COR-L47 (cell line): ENCODE data around the gene IFFO2.

Experiments used
- DNase-seq: peaks from one replicate; lab custom pipeline; 2025; lab: John Stamatoyannopoulos, UW

IFFO2 gene

DNA sequence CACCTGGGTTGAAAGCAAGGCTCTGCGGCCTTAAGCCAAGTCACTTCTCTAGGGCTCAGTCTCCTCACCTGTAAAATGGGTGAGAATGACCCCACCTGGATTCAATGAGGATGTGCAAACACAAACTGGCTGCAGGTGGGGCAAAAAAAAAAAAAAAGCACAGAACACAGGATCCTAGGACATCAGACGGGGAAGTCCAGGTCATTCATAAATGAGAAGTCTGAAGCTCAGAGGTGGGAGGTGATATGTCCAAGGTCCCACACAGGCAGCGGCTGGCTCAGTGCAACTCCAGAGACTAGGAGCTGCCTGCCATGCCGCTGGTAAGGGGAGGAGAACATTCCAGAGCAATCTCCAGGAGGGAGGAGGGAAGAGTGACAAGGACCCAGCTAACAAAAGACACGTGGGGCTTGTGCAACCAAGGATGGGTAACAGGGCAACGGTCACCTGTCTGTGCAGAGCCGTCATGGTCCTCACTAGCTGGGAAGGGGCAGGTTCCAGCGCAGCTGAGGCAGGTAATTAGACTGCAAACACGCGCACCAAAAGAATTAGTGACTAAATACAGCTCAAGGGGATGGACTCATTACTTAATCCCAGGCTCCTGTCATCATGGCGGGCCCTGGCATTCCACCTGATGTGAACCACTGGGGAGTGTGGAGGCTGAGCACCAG lies 19.5 kb downstream of the IFFO2 start:
- DNase-seq = no peak

DNA sequence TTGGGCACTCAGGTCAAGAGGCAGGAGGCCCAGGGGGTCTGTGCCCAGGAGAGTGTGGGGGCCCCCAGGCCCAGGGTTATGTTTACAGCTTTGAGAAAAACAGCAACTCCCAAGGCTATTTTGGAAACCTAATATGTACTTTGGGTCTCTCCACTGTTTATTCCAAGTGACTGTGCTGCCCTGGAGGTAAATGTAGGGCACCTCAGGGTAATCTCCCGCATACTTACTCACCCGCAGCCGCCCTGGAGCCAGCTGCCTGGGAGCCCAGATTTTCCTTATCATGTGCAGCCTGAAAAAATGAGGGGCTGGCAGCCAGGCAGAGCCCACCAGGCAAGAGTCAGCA lies 20.0 kb downstream of the IFFO2 start:
- DNase-seq = no peak

DNA sequence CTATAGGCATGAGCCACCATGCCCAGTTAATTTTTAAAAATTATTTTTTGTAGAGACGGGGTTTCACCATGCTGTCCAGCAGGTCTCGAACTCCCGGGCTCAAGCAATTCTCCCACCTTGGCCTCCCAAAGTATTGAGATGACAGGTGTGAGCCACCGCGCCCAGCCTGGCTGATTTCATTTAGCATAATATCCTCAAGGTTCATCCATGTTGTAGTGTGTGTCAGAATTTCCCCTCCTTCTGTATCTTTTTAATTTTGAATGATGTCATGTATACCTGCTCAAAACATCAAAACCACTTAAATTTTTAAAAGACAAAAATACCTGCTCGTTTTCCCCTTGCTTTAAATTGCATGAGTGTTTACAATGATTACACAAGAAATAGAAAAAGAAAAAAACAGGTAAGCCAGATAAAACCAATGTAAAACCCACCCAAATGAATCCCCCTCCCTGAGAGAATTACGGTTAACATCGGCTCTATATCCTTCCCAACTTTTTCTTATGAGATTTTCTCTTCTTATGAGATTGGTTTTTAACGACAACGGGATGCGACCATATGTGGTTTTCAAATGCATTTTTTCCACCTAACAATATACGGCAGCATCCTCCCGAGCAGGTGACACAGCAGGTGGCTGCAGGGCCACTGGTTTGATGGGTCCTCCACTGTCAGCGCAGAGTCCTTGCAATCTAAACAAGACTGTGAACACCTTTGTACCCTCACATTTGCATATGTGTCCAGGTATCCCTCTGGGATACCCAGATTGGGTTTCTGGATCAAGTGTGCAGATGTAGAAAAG lies 22.1 kb downstream of the IFFO2 start:
- DNase-seq = no peak

DNA sequence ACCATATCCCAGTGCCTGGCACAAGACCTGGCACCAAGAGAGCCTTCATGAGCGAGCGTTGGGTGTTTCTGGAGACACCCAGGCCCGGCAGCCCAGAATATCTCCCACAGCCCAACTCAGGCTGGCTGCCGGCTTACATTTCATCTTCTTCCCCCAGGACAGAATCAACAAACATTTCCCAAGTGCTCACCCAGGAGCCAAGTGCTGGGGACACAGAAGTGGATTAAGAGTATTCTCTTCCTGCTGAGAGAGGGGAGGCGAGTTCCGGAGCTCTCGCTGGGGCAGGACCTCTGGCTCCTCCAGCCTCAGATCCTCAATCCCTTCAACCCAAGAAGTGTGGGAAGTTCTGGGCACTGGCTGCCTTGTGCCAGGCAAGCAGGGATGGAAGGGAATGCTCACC lies 23.6 kb downstream of the IFFO2 start:
- DNase-seq = no peak

DNA sequence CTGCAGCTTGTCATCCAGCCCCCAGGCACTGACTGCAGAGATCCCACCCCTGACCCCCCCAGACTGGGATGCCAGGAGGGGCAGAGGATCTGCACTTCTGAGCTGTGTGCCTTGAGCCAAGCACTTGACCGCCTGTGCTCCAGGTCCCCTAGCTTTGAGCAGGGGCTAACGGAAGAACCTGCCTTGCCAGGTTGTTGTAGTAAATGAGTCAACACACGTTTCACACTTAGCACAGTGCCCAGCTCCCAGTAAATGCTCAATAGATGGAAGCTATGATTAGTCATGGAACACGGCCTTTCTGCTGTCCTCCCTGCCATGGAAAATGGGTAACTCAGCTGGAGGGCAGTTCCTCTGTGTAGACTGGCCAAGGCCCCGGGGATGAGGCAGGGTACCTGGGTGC lies 24.1 kb downstream of the IFFO2 start:
- no peak for DNase-seq

DNA sequence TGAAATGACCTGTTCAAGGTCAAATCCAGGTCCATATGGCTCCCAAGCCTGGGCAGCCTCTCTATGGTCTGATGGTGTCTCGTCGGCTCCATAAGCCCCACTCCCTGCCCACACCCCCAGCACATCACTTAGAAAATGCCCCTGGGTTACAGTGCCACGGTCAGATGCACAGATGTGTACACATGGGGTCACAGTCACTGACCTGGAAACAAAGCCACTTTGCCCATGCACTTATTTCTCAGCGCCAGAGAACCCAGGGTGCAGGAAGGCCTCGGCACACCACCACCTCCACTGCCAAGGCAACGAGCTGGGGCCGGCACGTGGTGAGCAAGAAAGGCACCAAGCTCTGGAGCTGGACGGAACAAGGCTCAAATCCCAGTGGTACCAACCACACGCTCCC lies 24.7 kb downstream of the IFFO2 start:
- no peak for DNase-seq

DNA sequence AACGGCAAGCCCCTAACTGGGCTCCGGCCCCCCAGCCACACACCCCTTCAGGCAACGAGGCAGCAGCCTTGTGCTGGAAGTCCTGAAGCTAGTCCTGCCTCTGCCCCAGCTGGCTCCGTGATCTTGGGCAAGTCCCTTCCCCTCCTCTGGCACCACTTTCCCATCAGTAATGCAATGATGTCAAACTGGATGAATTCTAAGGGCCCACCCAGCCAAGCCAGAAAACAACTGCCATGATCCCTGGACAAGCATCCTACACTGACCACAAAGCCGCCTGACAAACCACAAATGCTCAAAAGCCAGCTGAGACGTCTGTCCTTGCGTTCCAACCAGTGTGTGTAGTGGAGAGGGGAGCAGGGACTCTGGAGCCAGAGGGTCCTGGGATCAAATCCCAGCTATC lies 26.8 kb downstream of the IFFO2 start:
- no peak for DNase-seq

DNA sequence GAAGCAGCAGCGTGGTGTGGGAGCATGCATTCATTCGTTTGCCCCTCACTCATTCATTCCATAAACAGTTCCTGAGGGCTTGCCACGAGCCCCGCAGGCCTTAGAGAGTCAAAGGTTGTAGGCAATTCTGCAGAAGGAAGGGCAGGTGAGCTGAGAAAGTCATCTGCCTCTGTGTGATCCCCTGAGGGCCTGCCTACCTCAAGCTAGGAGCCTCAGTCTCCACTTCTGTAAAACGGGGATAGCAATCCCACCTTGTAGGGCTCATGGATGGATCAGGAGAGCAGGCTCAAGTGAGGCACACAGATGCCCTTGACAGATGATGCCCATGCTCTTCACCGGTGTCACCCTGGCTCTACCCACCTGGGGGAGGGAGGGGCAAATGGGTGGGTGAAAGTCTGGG lies 27.5 kb downstream of the IFFO2 start:
- no peak for DNase-seq

DNA sequence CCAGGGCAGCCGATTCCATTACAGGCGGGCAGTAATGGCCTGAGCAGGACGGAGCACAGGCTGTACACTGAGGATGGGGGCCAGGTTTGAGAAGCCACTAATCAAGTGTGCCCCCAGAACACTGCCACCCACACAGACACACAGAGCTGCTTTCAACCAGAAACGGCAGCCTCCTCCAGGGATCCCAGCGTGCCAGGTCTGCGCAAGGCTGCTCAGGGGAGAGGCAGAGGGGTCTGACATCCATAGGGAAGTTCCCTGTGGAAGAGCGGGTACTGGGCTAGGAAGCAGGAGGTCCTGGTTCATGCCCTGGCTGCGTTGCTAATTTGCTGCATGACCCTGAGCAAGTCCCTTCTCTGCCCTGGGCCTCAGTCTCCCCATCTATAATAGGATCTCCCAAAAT lies 28.1 kb downstream of the IFFO2 start:
- no peak for DNase-seq

DNA sequence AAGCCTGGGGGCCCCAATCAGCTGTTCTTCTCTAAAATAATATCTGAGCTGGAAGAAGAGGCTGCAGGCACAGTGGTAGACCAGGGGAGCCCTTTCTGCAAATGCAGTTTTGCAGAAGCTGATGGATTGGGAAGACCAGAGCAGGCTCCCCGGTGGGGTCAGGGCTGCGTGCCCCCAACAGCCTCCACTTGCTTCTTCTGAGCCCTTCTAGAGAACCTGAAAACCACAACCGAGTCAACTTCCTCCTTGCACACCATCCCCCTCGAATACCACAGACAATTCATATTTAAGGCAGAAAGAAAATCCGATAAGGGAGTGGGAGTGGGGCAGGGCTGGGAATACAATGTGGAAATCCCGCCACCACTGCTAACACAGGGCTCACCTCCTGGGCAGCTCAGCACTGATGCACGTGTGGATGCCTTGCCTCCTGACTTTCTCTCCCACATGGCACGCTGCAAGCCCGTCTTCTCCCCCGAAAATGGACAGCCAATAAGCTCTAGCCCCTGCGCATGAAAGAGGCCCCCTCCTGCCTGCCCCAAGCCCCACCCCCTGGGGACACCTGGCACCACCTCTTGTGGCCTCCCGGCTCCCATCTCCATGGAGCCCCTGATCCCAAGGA lies 28.7 kb downstream of the IFFO2 start:
- DNase-seq = no peak

DNA sequence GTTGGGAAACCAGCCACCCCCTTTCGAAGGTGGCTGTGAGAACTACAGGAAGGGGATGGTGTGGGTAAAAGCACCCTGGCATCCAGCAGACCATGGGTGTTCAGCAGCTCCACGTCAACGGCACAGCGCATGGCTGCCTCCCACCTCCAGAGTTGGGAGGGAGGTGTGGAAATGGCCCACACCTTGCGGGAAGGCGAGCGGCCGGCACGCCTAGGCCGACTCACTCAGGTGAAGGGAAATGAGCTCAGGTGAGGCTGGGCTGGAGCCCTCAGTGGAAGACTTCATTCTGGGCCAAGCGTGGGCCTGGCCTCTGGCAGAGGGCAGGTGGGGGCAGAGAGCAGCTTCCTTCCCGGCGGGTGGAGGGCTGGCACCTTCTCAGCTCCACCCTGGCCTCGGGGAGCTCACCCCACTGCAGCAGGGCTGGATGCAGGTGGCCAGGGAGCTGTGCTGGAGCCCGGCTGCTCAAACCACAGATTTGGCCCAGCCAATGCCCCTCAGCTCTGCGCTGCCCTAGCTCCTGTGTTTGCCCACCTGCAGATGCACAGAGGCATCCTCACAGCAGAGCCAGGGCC lies 29.3 kb downstream of the IFFO2 start:
- DNase-seq = no peak

DNA sequence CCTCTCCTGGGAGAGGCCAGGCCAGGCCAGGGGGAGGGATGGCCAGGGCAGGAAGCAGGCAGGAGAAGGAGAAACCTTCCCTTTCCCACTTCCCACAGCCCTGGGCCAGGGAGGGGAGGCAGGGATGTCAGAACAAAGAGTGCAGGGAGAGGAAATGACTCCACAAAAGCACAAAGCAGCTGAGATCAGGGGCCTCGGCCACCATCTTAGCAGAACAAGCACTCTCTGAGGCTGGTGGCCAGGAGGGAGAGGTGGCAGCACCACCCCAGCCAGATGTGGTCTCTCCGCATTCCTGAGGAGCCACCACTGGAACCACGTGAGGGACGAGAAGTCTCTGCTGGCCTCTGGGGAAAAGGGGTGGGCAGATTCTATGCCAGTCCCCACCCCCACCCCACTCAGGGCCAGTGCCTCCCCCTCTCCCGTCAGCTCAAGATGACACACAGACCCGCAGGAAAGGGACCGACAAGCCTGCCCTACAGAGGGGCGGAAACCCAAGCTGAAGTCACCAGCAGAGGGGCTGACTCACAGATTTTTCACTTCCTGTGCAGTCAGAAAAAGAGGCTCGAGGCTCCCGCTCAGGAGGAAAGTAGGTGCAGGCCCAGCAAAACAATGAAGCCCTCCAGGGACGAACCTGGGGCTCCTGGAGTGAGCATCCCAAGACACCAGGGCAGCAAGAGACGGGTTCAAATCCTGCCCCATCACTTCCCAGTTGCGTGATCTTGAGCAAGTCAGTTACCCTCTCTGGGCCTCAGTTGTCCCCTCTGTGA lies 30.0 kb downstream of the IFFO2 start:
- no peak for DNase-seq

DNA sequence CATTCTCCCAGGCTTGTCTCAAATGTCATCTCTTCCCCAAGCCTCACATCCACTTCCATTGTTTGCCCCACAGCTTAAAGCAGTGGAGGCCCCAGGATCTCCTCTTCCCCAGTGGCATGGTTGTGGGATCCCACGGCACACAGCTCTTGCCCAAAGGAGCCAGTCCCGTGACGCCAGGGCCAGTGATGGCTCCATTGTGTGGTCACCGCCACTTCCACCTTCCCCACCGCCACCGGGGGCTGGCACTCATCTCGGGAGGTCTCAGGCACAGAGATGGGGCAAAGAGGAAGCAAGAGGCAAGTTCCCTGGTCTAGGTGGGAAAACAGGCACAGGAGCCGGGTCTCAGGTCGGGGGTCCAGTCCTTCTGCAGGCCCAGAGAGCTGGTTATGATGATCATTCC lies 31.2 kb downstream of the IFFO2 start:
- no peak for DNase-seq

DNA sequence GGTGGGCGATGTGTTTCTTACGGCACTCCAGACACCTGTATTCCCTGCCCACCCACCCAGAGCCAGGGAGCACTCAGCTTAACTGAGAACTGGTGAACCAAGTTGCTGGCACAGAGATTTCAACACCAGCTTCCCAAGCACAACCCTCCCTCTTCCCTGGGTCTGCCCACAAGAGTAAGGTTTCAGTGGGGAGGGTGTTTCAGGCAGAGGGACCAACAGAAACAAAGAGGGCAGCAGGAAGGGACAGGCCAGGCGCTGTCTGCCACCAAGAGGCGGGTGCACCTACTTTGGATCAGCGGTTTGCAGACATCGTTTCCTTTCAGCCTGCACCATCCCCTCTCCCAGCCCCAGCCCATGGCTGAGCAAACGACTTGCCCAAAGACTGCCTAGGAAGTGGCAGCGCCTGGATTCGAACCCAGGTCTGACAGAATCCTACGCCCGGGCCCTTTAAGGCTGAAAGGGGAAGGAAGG lies 32.2 kb downstream of the IFFO2 start:
- no peak for DNase-seq

DNA sequence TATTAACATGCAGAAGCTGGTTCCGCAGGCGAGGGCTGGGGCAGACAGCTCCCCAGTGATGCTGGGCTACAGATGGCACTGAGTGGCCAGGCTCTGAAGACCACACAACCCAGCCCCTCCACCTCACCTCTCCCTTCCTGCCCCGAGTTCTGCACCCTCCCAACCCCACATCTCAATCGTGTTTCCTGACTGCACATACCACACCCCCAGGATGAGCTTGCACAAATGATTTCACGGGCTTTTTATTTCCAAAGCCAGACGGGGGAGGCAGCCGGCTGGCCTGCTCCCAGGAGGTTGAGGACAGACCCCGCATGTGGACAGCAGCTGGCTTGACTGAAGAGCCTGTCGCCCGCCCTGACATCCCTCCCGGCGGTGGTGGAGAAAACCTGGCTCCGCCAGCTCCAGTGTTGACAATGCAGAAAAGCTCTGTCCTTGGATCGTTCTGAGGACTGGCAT lies 32.7 kb downstream of the IFFO2 start:
- DNase-seq = no peak

DNA sequence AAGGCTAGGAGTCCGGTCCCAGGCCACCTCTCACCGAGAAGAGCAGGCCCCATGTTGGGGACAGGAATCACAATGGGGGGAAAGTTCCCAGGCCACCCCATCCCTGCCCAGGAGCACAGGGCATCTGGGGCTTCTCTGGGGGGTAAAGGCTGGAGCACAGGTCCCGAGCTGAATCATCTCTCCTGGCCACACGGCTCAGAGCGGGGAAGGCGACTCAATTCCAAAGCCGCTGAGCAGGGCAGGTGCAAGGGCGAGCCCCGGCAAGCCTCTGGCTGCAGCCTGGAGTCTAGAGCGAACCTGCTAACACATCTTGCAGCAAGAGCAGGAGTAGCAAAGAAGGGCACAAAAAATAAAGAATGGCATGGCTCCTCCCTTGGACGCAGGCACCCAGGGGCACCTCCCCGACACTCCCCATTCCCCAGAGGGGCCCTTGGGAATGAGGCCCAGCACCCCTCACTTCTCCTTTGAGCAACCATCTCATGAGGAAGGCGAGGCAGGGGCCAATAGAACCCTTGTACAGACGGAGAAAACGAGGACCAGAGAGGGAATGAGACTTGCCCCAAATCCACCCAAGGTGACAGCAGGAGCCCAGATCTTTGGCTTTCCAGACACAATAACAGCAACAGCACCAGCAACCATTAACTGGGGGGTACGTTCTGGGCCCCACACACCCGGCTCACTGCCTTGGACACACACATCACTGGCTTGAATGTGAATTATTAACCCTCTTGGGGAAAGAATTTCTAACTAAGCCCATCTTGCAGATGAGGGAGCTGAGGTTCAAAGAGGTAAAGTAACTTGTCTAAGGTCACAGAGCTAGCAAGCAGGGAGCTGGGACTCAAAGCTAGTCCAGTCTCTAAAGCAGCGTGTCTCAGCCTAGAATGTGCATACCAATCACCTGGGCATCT lies 33.4 kb downstream of the IFFO2 start:
- no peak for DNase-seq

DNA sequence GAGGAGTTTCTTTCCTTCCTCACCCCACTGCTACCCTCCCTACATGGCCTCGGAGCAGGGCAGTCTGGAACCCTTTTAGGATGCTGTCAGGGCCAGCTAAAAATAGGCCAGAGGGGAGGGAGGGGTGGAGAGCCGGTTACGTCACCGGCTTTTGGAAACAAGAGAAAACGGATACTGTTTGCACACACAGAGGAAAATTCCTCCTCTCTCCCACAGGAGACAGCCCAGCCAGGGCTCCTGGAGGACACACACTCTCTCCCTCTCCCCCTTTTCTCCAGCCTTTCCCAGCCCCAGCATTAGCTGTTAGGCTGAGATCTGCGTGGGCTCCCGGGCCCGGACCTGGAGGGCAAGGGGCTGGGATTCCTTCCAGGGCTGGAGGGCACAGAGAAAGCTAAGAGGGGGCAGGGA lies 34.2 kb downstream of the IFFO2 start:
- no peak for DNase-seq

DNA sequence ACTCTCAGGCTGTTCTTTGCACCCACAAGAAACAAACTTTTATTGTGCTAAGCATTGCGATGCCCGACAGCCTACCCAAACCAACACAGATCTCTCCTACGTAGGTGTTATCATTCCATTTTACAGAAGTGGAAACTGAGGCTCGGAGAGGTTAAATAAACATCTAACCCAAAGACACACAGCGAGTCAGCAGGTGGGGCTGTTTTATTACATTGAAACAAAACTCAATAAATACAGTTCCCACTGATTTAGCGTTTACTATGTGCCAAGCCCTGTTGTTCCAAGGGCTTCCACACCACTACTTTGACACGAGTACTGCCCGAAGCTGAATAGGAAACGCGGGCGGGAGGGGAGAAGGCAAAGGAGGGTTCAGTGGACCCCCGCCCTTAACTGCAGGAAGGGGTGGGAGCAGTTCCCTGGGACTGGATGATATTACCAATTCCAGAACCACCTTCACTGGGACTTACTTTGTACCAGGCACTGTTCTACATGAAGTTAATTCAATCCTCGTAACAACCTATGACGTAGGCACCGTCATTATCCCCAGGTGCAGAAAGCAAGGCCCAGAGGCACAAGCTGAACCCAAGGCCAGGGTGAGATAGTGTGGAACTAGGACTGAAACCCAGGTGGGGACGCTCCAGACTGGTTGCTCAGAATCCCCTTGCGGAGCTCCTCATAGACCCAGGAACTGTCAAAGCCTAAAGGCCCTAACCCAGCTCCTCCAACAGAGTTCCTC lies 34.8 kb downstream of the IFFO2 start:
- DNase-seq = no peak

DNA sequence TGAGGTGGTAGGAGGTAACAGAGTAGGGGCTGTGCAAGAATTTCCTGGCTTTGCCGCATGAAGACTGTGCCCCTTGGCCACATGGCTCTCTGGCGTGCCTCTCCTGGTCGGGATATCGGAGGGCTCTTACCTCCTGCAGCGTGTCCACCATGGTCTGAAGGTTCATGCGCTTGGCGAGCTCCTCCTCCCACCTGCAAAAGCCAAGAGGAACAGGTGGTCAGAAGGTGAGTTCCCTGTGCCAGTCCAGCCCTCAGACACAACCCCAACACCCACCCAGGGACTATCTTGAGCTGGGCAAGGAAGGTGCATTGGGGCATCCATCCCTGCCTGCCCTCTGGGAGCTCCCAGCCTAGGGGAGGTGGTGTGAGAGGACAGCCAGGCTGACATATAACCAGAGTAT lies 35.5 kb downstream of the IFFO2 start:
- no peak for DNase-seq

DNA sequence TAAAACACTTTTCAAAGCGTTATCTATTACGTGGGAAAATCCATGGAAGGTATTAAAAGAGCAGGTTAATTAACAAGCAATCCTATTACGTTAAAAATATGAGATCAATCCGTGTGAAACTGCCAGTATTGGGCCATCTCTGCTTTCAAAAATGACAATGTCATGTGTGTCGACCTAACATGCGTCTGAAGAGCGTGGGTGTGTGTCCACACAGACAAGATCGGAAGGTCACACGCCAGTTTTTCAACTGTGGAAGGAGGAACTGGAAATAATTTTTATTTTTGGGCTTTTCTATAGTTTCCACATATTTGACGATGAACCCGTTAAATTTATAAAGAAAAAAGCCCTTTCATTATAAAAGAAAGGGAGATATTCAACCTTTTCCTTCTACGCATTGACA lies 36.5 kb downstream of the IFFO2 start:
- no peak for DNase-seq
